Endothelial cell of umbilical vein (primary cell): ENCODE data around the gene CEP85. TPM values are rescaled to one million over a fixed set of nuclear protein-coding genes. Genes with fewer than 3 reads are reported as not detected.

Source experiments
- BruUV-seq: library from RNA; stranded (reverse); fragments of 400-500 nt; replicated peaks from 2 replicates; lab custom pipeline; 2021; lab: Mats Ljungman, UMichigan
- CTCF ChIA-PET: fragments of 300-600, 350-600 bp; sonication (Branson Sonifier 250); formaldehyde crosslinking; loops from one replicate; lab custom pipeline; 2021; ENCODE audit warnings: antibody characterized with exemption, inconsistent platforms; lab: Charles Lee
- POLR2A ChIA-PET: fragments of 300-600, 350-600 bp; sonication (Branson Sonifier 250); formaldehyde crosslinking; loops from one replicate; lab custom pipeline; 2021; ENCODE audit warnings: antibody characterized with exemption, inconsistent platforms; lab: Charles Lee
- DNase-seq: peaks from one replicate; pipeline ENCODE4 v3.0.0-alpha.2; 2011; ENCODE audit warnings: low read depth, low spot score
- FAIRE-seq: peaks from 2 replicates; lab custom pipeline; 2011; peaks lifted over from hg19 to GRCh38; lab: Jason Lieb, UNC
- H2AFZ ChIP-seq: 2 replicates; pipeline ENCODE4 v1.6.0; 2012; ENCODE audit warnings: low read depth, low read length, control low read depth, inconsistent platforms
- H3K27ac ChIP-seq: 2 replicates; pipeline ENCODE4 v1.5.1; 2011; ENCODE audit warnings: low read depth, mild to moderate bottlenecking, control low read depth, low read length, moderate library complexity; ENCODE audit not compliant: insufficient read depth
- H3K27me3 ChIP-seq, 2 experiments: 2 replicates each; pipeline versions ENCODE4 v1.6.0 to v1.6.1; 2011; ENCODE audit warnings: low read length in 2 of 2, mixed read lengths in 1 of 2; ENCODE audit not compliant: control insufficient read depth in 2 of 2, insufficient read depth in 2 of 2
- H3K36me3 ChIP-seq, 2 experiments: 2 replicates in 1 of 2; 3 replicates in 1 of 2; pipeline ENCODE4 v1.5.1; 2011; ENCODE audit warnings: low read length in 2 of 2, mild to moderate bottlenecking in 1 of 2, moderate library complexity in 1 of 2; ENCODE audit not compliant: control insufficient read depth in 2 of 2, insufficient read depth in 2 of 2; ENCODE audit errors: extremely low read depth in 1 of 2
- H3K4me1 ChIP-seq: 3 replicates; pipeline ENCODE4 v1.5.1; 2011; ENCODE audit warnings: mild to moderate bottlenecking, low read length; ENCODE audit not compliant: control insufficient read depth, insufficient read depth; ENCODE audit errors: extremely low read depth
- H3K4me2 ChIP-seq: 2 replicates; pipeline ENCODE4 v1.6.1; 2011; ENCODE audit warnings: low read length, control low read depth, mixed read lengths; ENCODE audit not compliant: insufficient read depth
- H3K4me3 ChIP-seq, 3 experiments: fragments of 200-600 bp in 1 of 3; sonication (generic), shearing (Covaris generic) in 1 of 3; replicated peaks in 1 of 3; 2 replicates each; pipeline ENCODE4 v1.5.1; 2011 to 2016; ENCODE audit warnings: control low read depth in 3 of 3, low read length in 3 of 3, mild to moderate bottlenecking in 2 of 3, inconsistent platforms in 1 of 3, low read depth in 1 of 3, moderate library complexity in 1 of 3; ENCODE audit not compliant: insufficient read depth in 1 of 3
- H3K79me2 ChIP-seq: 2 replicates; pipeline ENCODE4 v1.6.0; 2012; ENCODE audit warnings: low read length, inconsistent platforms; ENCODE audit not compliant: control insufficient read depth, insufficient read depth
- H3K9ac ChIP-seq: replicated peaks from 2 replicates; pipeline ENCODE3; 2011; ENCODE audit warnings: low read length, control low read depth; ENCODE audit not compliant: insufficient read depth; ENCODE audit errors: extremely low read depth
- H3K9me1 ChIP-seq: replicated peaks from 3 replicates; pipeline ENCODE4 v1.6.0; 2011; ENCODE audit warnings: mild to moderate bottlenecking, low read length; ENCODE audit not compliant: control insufficient read depth, insufficient read depth; ENCODE audit errors: extremely low read depth
- H3K9me3 ChIP-seq: replicated peaks from 2 replicates; pipeline ENCODE4 v1.5.1; 2012; ENCODE audit warnings: low read length, inconsistent platforms; ENCODE audit not compliant: control insufficient read depth, insufficient read depth
- H4K20me1 ChIP-seq: replicated peaks from 2 replicates; pipeline ENCODE3; 2011; ENCODE audit warnings: mild to moderate bottlenecking, low read length; ENCODE audit not compliant: control insufficient read depth, insufficient read depth; ENCODE audit errors: extremely low read depth
- EZH2 ChIP-seq: IDR thresholded peaks from 2 replicates; pipeline ENCODE4 v1.6.1; 2012; ENCODE audit warnings: borderline replicate concordance, low read depth, mild to moderate bottlenecking, moderate library complexity, low read length, inconsistent platforms; ENCODE audit not compliant: severe bottlenecking
- FOS ChIP-seq: IDR thresholded peaks from 2 replicates; pipeline ENCODE4 v1.6.1; 2011; ENCODE audit warnings: mild to moderate bottlenecking, low read length, moderate library complexity, borderline replicate concordance; ENCODE audit not compliant: insufficient read depth
- GATA2 ChIP-seq: IDR thresholded peaks from 2 replicates; pipeline ENCODE4 v1.7.0; 2011; ENCODE audit warnings: low read depth, mild to moderate bottlenecking, moderate library complexity, mixed read lengths, low read length; ENCODE audit not compliant: insufficient read length, insufficient read depth
- JUN ChIP-seq: IDR thresholded peaks from 2 replicates; pipeline ENCODE4 v1.6.1; 2011; ENCODE audit warnings: borderline replicate concordance, low read depth; ENCODE audit not compliant: insufficient read length, insufficient read depth
- MYC ChIP-seq: IDR thresholded peaks from one replicate; pipeline ENCODE4 v1.6.1; 2011; ENCODE audit warnings: mild to moderate bottlenecking, low read depth, low read length
- POLR2A ChIP-seq: IDR thresholded peaks from 2 replicates; pipeline ENCODE4 v1.6.1; 2012; ENCODE audit warnings: low read depth, mild to moderate bottlenecking, control low read depth, low read length
- POLR2AphosphoS5 ChIP-seq: IDR thresholded peaks from 2 replicates; pipeline ENCODE4 v1.6.1; 2012; ENCODE audit warnings: low read depth, mild to moderate bottlenecking, control low read depth, low read length, moderate library complexity; ENCODE audit not compliant: insufficient read depth
- dilution Hi-C: fragments of 300-500 bp; cut with MboI; formaldehyde crosslinking; loops from one replicate; pipeline ENCODE4 v1.15.0; 2019; ENCODE audit warnings: low sequenced_read_pairs; ENCODE audit not compliant: extremely low pct_ligation_motif_present
- intact Hi-C: fragments of 100-400 bp; cut with micrococcal nuclease; formaldehyde crosslinking; loops from one replicate; pipeline ENCODE4 v1.10.0; 2022
- polyA plus RNA-seq, 4 experiments: library from polyadenylated mRNA; depleted of rRNA in 3 of 4; stranded (reverse) in 3 of 4; unstranded in 1 of 4; fragments of >200 nt; gene quantifications; 2 replicates each; pipeline versions ENCODE4 v1.2.1 to v1.2.3, GENCODE V29; 2011 to 2012; ENCODE audit warnings: missing spikeins in 1 of 4
- total RNA-seq: library from RNA; stranded (reverse); gene quantifications from 2 replicates; pipeline ENCODE4 v1.2.3, GENCODE V29; 2021
- TF ChIP-seq, protein P1 (sequence below): IDR thresholded peaks from 2 replicates; pipeline ENCODE4 v1.6.1; 2011; ENCODE audit not compliant: insufficient read depth, insufficient read length
- TF ChIP-seq, protein P2 (sequence below), 2 donors: IDR thresholded peaks; 1 replicate in 1 of 2; 2 replicates in 1 of 2; pipeline ENCODE4 v1.5.1; 2011; ENCODE audit warnings: low read length in 2 of 2, mild to moderate bottlenecking in 2 of 2, moderate library complexity in 2 of 2, control low read depth in 1 of 2, inconsistent platforms in 1 of 2, low read depth in 1 of 2; ENCODE audit not compliant: insufficient read depth in 1 of 2; ENCODE audit errors: extremely low read depth in 1 of 2

CEP85 gene
- total and polyA plus RNA-seq, 2 donors (not counting 3 experiments of a cell fraction or from before 2014, with no cell fraction given) = 15.2 to 17.8 TPM

DNA sequence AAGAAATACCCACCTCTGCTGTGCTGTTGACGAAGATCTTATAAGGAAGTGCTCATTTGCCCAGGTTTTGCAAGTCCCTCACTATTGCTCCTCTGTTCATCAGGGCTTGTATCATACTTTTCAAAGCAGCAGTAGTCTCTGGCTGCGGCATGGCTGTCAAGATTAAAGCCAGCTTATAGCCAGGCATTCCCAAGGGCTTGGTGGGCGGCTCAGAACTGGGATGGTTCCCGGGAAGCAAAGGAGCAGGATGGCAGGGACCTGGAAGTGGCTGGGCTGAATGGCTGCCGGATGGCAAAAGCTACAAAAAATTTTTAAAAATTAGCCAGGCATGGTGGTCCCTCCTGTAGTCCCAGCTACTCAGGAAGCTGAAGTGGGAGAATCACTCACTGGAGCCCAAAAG is 29.2 kb downstream of the CEP85 start:
- H3K36me3 ChIP-seq = peaks cover 5 to 8% of the 10 kb centered on the region in 2 experiments

More for the DNA sequence above, 29.2 kb downstream of the CEP85 start:
- Histone ChIP-seq H3K4me1 (no peaks in the 10 kb centered on the region), H4K20me1 (no peaks in the 10 kb centered on the region), H3K9me3 (no peaks in the 10 kb centered on the region), H2AFZ (no peak overlapping the region), H3K27me3 (no peaks in the 10 kb centered on the region), H3K27ac (no peak overlapping the region), H3K9ac (no peak overlapping the region), H3K9me1 (no peaks in the 10 kb centered on the region), H3K4me3 (no peak overlapping the region), H3K4me2 (no peak overlapping the region), H3K79me2 (no peaks in the 10 kb centered on the region)
- FAIRE-seq = no peak
- CTCF ChIA-PET = interaction anchor here (0.9 to 4.3 kb wide), 3 partner anchors 13 to 154 kb away, joined by 3 to 17 read pairs (median 6); no protein-coding TSS in a partner anchor
- dilution Hi-C loops = no loop called here
- POLR2A ChIA-PET = no interaction called here
- no peak for DNase-seq
- TF ChIP-seq, protein P1, sequence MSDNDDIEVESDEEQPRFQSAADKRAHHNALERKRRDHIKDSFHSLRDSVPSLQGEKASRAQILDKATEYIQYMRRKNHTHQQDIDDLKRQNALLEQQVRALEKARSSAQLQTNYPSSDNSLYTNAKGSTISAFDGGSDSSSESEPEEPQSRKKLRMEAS = no peak
- TF ChIP-seq POLR2A (no peak), EZH2 (no peak), POLR2AphosphoS5 (no peak), MYC (no peak), GATA2 (no peak), FOS (no peak), JUN (no peak)
- TF ChIP-seq, protein P2, sequence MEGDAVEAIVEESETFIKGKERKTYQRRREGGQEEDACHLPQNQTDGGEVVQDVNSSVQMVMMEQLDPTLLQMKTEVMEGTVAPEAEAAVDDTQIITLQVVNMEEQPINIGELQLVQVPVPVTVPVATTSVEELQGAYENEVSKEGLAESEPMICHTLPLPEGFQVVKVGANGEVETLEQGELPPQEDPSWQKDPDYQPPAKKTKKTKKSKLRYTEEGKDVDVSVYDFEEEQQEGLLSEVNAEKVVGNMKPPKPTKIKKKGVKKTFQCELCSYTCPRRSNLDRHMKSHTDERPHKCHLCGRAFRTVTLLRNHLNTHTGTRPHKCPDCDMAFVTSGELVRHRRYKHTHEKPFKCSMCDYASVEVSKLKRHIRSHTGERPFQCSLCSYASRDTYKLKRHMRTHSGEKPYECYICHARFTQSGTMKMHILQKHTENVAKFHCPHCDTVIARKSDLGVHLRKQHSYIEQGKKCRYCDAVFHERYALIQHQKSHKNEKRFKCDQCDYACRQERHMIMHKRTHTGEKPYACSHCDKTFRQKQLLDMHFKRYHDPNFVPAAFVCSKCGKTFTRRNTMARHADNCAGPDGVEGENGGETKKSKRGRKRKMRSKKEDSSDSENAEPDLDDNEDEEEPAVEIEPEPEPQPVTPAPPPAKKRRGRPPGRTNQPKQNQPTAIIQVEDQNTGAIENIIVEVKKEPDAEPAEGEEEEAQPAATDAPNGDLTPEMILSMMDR (IDR thresholded peaks at IDR 0.05; ENCODE audit: extremely low read depth in 1 of 2, insufficient read depth in 1 of 2, low read depth in 1 of 2, low read length in 2 of 2) = no peak
- intact Hi-C loops = no loop called here
- BruUV-seq = no TSS peak
